ENCODE results near the gene PPFIA4.
"Not testable (repeated sequence)": the region's sequence is repeated elsewhere in the genome, so short reads cannot be mapped to it uniquely, and the experiment has no call there.

Gene PPFIA4

GRCh38 chr1:203026031-203026665, at the start of gene PPFIA4:
PPFIA4 (plus strand) TSS chr1:203026491; CDS start chr1:203039009, 12,518 bp downstream.
- peak; percentile 92 for DNase-seq

DNA sequence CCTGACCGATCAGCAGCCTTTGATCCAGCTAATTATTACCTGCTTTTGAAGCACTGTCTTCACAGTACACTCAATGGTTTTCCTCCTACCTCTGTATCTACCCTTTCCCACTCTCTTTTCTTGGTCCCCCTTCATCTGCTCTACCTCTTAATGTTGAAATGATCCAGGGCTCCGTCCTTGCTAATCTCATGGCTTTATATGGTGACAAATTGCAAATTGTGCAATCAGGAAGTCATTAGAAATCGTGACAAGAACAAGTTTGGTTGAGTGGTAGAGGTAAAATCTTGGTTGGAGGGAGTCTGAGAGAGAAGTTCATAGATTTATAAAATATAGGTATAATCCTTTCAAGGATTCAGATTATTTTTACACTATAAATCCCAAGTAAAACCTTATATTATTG, 49.7 kb upstream of the PPFIA4 start:
- no peak for DNase-seq

DNA sequence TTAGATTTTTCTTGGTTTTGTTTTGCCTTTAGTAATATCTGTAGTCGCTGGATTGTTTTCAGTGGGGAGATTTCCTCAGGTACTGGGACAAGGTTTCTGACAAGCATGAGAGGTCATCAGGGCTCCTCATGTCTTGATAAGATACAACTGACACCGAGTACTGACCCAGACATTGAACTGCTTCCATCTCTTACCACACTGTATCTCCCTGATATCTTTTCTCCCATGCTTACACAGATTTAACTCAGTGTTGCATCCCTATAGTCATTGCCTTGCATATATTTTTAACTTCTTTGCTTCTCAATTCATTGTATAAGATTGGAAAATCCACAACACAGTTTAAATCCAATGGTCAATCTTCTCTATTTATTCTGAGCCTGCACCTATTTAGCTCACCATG, 46.8 kb upstream of the PPFIA4 start:
- DNase-seq, result no peak

DNA sequence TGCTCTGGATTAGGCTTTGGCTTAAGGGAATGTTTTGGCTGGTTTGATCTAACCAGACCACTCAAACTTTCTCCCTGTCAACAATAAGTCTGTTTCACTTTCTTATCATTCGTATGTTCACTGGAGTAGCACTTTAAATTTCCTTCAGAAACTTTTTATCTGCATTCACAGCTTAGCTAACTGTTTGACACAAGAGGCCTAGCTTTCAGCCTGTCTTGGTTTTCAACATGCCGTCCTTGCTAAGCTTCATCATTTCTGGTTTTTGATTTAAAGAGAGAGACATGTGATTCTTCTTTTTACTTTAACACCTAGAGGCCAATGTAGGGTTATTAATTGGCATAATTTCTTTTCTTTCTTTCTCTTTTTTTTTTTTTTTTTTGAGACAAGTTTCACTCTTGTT, 44.4 kb upstream of the PPFIA4 start:
- DNase-seq, result no peak

GRCh38 chr1:202982715-202983430, 43.4 kb upstream of the PPFIA4 start:
- DNase-seq, result no peak

DNA sequence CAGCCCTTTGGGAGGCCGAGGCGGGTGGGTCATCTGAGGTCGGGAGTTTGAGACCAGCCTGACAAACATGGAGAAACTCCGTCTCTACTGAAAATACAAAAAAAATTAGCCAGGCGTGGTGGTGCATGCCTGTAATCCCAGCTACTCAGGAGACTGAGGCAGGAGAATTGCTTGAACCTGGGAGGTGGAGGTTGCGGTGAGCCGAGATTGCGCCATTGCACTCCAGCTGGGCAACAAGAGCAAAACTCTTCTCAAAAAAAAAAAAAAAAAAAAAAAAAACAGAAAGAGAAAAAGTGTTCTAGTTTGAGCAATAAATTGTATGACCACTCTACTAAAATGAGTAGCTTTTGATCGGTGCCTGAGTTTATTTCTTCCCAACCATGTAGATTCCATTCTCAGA, 40.2 kb upstream of the PPFIA4 start:
- DNase-seq, result not testable (repeated sequence)

- DNase-seq, result no peak
Observed at GRCh38 chr1:202987255-202987654, 39.0 kb upstream of the PPFIA4 start.

DNA sequence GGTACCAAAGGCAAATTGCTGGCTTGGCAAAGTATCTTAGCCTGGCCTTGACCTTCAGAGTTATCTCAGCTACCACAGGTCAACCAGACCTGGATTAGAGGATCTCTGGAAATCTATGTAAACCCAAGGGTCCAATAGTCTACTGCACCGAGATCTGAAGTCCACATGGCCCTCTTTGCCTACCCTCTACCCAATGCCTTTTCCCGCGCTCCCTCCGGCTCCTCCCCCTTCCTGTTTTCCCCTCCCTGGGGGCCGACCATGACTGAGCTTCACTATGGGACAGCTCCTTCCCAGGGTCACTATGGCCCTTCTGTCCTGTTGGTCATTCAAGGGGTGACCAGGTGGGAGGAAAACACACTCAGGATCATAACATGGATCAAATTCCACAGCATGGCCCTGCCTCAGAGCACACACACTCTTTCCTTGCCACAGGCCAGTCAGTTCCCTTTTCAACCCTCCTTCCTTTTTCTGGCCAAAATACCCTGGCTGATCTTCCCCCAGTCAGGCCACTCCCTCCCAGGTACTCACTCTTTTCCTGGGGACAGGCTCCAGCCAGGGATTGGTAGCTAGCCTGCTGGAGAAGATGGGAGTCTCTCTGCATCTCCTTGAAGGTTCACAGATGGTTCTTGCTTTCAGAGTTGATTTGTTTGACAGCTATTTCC, 38.2 kb upstream of the PPFIA4 start:
- DNase-seq, result no peak

DNA sequence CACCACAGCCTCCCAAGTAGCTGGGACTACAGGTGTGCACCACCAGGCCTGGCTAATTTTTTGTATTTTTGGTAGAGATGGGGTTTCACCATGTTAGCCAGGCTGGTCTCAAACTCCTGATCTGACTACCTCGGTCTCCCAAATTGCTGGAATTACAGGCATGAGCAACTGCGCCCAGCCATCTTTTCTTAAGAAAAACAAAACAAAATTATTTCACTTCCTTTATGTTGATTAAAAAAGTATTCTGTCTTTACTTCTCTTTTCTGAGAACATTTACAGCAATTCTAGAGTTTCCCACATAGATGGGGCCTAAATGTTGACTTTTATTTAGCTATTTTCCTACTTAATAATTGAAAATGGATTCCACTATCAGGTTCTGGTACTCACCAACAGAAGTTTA, 36.4 kb upstream of the PPFIA4 start:
- DNase-seq, result no peak

GRCh38 chr1:202991112-202991511, 35.2 kb upstream of the PPFIA4 start:
- no peak for DNase-seq

DNA sequence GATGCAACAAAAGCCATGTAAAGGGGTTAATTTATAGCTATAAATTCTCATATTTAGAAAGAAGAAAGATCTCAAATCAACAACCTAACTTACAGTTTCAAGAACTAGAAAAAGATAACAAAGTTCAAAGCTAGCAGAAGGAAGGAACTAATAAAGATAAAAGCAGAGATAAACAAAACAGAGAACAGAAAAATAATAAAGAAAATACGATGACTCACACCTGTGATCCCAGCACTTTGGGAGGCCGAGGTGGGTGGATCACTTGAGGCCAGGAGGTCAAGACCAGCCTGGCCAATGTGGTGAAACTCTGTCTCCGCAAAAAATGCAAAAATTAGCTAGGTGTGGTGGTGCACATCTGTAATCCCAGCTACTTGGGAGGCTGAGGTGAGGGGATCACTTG, 31.5 kb upstream of the PPFIA4 start:
- DNase-seq, result no peak

GRCh38 chr1:202998836-202999750, 27.2 kb upstream of the PPFIA4 start:
- no peak for DNase-seq

- no peak for DNase-seq
Observed at GRCh38 chr1:203000217-203000944, 25.9 kb upstream of the PPFIA4 start.

DNA sequence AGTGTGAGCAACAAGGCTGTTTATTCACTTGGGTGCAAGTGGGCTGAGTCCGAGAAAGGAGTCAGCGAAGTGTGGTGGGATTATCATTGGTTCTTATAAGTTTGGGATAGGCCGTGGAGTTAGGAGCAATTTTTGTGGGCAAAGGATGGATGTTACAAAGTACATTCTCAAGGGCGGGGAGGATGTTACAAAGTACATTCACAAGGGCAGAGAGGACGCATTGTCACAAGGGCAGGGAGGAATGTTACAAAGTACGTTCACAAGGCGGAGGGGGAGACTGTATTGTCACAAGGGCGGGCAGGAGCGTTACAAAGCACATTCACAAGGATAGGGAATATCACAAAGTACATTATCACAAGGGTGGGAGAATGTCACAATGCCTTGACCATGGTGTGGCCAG, 24.3 kb upstream of the PPFIA4 start:
- no peak for DNase-seq

DNA sequence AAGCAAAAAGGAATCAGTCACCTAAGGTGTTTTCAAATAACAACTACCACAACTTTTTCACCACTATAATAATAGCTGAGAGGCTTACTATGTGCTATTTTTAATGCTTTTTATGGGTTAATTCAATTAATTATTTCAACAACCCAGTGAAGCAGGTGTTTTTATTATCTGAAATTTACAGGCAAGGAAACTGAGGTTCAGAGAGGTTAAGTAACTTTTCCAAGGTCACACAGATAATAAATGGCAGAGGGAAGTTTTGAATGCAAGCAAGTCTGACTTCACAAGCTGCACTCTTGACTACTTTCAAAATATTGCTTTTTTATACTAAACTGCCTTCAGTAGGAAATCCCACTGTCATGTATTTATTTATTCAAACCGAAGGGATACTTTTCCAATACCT, 23.3 kb upstream of the PPFIA4 start:
- DNase-seq, result no peak

GRCh38 chr1:203005395-203006142, 20.7 kb upstream of the PPFIA4 start:
- DNase-seq, result not testable (repeated sequence)

DNA sequence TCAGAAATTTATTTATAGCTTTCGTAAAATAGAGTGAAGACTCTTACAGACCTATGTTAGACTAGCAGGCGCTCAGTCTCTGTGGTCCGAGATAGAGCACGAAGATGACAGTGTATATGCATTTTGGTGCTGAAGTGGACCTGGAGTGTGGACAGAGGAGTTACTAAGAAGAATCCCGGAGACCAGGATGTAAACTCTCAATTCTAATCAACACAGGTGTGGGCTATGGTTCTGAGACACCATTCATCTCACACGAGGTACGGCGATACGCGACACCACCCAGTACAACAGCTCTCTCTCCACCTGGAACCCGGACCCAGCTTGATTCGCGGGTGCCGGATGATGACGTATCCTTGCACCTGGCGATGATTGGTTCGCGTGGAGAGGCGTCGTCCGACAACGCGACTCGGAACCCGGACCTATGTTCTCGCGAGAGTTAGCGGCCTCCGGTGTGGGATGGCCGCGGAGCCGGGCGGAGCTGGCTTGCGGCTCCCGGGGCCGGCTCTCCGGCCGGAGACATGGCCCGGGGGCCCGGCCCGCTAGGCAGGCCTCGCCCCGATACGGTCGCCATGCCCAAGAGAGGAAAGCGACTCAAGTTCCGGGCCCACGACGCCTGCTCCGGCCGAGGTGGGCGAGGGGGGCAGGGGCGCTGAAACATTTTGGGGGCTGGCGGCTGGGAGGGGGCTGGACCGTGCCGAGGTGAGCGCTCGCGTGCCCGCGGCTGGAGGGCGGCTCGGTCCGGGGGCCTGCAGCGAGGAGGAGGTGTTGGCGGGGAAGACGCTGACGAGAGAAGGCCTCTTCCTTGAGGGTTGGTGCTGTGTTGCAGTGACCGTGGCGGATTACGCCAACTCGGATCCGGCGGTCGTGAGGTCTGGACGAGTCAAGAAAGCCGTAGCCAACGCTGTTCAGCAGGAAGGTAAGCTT, 19.1 kb upstream of the PPFIA4 start, which contains the start of gene TMEM183A:
TMEM183A (plus strand) TSS at position 427 of the 924 bp plus-strand sequence; CDS start at position 519, 92 bp downstream.
- DNase-seq, result peak; percentile 97

DNA sequence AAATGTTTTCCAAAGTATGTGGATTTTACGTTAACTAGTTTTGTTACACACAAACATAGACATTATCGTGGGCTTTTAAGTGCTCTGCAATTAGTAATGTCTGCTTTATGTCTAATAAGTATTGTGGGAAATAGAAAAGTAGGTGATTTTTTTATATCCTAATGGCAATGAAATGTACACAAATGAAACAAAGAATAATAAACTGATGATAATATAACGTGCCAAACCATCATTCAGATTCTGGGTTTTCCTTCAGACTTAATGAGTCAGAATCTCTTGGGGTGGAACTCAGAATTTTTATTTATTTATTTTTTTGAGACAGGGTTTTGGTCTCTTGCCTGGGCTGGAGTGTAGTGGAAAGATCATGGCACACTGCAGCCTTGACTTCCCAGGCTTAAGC, 17.1 kb upstream of the PPFIA4 start:
- DNase-seq, result no peak

DNA sequence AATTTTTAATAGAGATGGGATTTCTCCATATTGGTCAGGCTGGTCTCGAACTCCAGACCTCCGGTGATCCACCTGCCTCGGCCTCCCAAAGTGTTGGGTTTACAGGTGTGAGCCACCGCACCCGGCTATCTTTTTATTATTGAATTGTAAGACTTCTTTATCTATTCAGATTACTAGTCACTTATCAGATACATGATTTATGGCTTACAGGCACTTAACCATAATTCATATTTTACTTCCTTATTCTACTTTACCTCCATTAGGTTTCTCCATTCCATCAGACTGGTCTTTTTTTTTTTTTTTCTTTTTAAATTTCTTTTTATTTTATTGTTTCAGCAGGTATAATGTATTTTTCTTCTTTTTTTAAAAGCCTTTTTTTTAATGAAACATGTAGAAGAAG, 14.7 kb upstream of the PPFIA4 start:
- no peak for DNase-seq

GRCh38 chr1:203017061-203017460, 9.2 kb upstream of the PPFIA4 start:
- DNase-seq, result no peak
